HepG2 (cell line): ENCODE measurements around the gene NFE2L2. TPM values are rescaled to one million over a fixed set of nuclear protein-coding genes. Genes with fewer than 3 reads are reported as not detected.
A peak's percentile ranks its signal among the peaks of the same experiment; 100 is the strongest.

Experiments
- ARNT2 ChIP-seq: sonication (generic); formaldehyde crosslinking; IDR thresholded peaks from 2 replicates; pipeline ENCODE4 v1.8.0; 2022; ENCODE audit warnings: mild to moderate bottlenecking, low read depth, missing genetic modification reagents, moderate library complexity
- BCL6 ChIP-seq: IDR thresholded peaks from 2 replicates; pipeline ENCODE4 v1.6.1; 2016; ENCODE audit warnings: missing genetic modification reagents, missing compliant biosample characterization
- BRF2 ChIP-seq: sonication (generic); formaldehyde crosslinking; IDR thresholded peaks from 2 replicates; pipeline ENCODE4 v1.8.1; 2022; ENCODE audit warnings: mild to moderate bottlenecking, missing genetic modification reagents
- GPBP1L1 ChIP-seq: sonication (generic); formaldehyde crosslinking; IDR thresholded peaks from 2 replicates; pipeline ENCODE4 v1.5.0; 2020; ENCODE audit warnings: mild to moderate bottlenecking, missing genetic modification reagents
- HOXA3 ChIP-seq: sonication (generic); formaldehyde crosslinking; IDR thresholded peaks from 2 replicates; pipeline ENCODE4 v1.5.0; 2020; ENCODE audit warnings: missing genetic modification reagents
- PAX8 ChIP-seq: sonication (generic); formaldehyde crosslinking; IDR thresholded peaks from 2 replicates; pipeline ENCODE4 v1.8.0; 2022; ENCODE audit warnings: mild to moderate bottlenecking, missing genetic modification reagents, borderline replicate concordance
- PCBP1 ChIP-seq: fragments of 200-400 bp; formaldehyde crosslinking; IDR thresholded peaks from 2 replicates; pipeline ENCODE4 v1.6.1; 2017; ENCODE audit warnings: mild to moderate bottlenecking, low read depth, low read length, borderline replicate concordance
- POLR2A ChIP-seq, 2 experiments: IDR thresholded peaks; 2 replicates each; pipeline ENCODE4 v1.6.1; 2011; ENCODE audit warnings: low read depth in 2 of 2, low read length in 2 of 2, mild to moderate bottlenecking in 1 of 2, moderate library complexity in 1 of 2; ENCODE audit not compliant: insufficient read depth in 1 of 2
- TBX2 ChIP-seq: sonication (generic); formaldehyde crosslinking; IDR thresholded peaks from 2 replicates; pipeline ENCODE4 v1.5.0; 2020; ENCODE audit warnings: missing genetic modification reagents, mild to moderate bottlenecking, borderline replicate concordance
- TCF7L2 ChIP-seq: IDR thresholded peaks from 2 replicates; pipeline ENCODE4 v1.6.1; 2011; ENCODE audit warnings: mild to moderate bottlenecking, low read depth, low read length, moderate library complexity
- TERF1 ChIP-seq: sonication (generic); formaldehyde crosslinking; IDR thresholded peaks from 2 replicates; pipeline ENCODE4 v1.8.0; 2022; ENCODE audit warnings: mild to moderate bottlenecking, missing genetic modification reagents, moderate library complexity
- ZBTB42 ChIP-seq: sonication (generic); formaldehyde crosslinking; IDR thresholded peaks from 2 replicates; pipeline ENCODE4 v1.5.0; 2020; ENCODE audit warnings: mild to moderate bottlenecking, missing genetic modification reagents
- ZNF12 ChIP-seq: sonication (generic); formaldehyde crosslinking; IDR thresholded peaks from 2 replicates; pipeline ENCODE4 v1.5.0; 2020; ENCODE audit warnings: missing genetic modification reagents
- ZNF138 ChIP-seq: sonication (generic); formaldehyde crosslinking; IDR thresholded peaks from 2 replicates; pipeline ENCODE4 v1.5.0; 2020; ENCODE audit warnings: mild to moderate bottlenecking, low read depth, missing genetic modification reagents
- ZNF20 ChIP-seq: sonication (generic); formaldehyde crosslinking; IDR thresholded peaks from 2 replicates; pipeline ENCODE4 v1.4.0; 2020; ENCODE audit warnings: mild to moderate bottlenecking, moderate library complexity, missing genetic modification reagents
- ZNF546 ChIP-seq: sonication (generic); formaldehyde crosslinking; conservative IDR thresholded peaks from 2 replicates; pipeline ENCODE4 v1.8.1; 2023; ENCODE audit warnings: mild to moderate bottlenecking, missing genetic modification reagents
- ZNF710 ChIP-seq: sonication (generic); formaldehyde crosslinking; IDR thresholded peaks from 2 replicates; pipeline ENCODE4 v1.5.0; 2020; ENCODE audit warnings: mild to moderate bottlenecking, missing genetic modification reagents, borderline replicate concordance
- polyA plus RNA-seq, 8 experiments: library from polyadenylated mRNA; depleted of rRNA in 3 of 8; stranded (reverse) in 7 of 8; unstranded in 1 of 8; fragments of >200 nt; fragmentation: Illumina TruSeq in 4 of 8; extraction: Trizol in 4 of 8; gene quantifications; 2 replicates each; pipeline versions ENCODE4 v1.2.1 to v1.2.3, GENCODE V29; 2011 to 2016; ENCODE audit warnings: low read depth in 4 of 8, missing spikeins in 1 of 8, mixed read lengths in 1 of 8; ENCODE audit not compliant: insufficient read depth in 1 of 8
- total RNA-seq, 5 experiments: library from RNA; depleted of rRNA; stranded (reverse); fragments of >200 nt; fragmentation: Illumina TruSeq; extraction: Trizol; gene quantifications; 2 replicates each; pipeline ENCODE4 v1.2.3, GENCODE V29; 2016; ENCODE audit warnings: low read depth in 1 of 5
- TF ChIP-seq, protein P1 (sequence below): sonication (generic); formaldehyde crosslinking; IDR thresholded peaks from 2 replicates; pipeline ENCODE4 v1.8.0; 2022; ENCODE audit warnings: low read depth, missing genetic modification reagents
- TF ChIP-seq, protein P2 (sequence below): sonication (generic); formaldehyde crosslinking; IDR thresholded peaks from 2 replicates; pipeline ENCODE4 v1.5.1; 2020; ENCODE audit warnings: mild to moderate bottlenecking, missing genetic modification reagents, borderline replicate concordance

NFE2L2 gene
- total and polyA plus RNA-seq, 2 of the 13 experiments (the other 11 are each of a cell fraction or from before 2014, with no cell fraction given): 84.6 to 215 TPM

GRCh38 chr2:177212891-177213856, 51.4 kb downstream of the NFE2L2 start (continued):
- TF ChIP-seq, protein P1, sequence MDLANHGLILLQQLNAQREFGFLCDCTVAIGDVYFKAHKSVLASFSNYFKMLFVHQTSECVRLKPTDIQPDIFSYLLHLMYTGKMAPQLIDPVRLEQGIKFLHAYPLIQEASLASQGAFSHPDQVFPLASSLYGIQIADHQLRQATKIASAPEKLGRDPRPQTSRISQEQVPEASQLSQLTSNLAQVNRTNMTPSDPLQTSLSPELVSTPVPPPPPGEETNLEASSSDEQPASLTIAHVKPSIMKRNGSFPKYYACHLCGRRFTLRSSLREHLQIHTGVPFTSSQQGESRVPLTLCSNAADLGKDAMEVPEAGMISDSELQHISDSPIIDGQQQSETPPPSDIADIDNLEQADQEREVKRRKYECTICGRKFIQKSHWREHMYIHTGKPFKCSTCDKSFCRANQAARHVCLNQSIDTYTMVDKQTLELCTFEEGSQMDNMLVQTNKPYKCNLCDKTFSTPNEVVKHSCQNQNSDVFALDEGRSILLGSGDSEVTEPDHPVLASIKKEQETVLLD: peak; percentile 58; the same call in 1 of the 2 replicates
- TF ChIP-seq GPBP1L1 (CRISPR knock-in tag) (no peak), PAX8 (CRISPR knock-in tag) (no peak), BCL6 (CRISPR knock-in tag) (peak; percentile 72), HOXA3 (peak; percentile 99), POLR2A (IDR thresholded peaks at IDR 0.05; ENCODE audit: insufficient read depth in 1 of 2, low read depth in 2 of 2, low read length in 2 of 2) (peak; percentile 36 to 88; a peak in 3 of 4 replicates), ZNF546 (no peak), ZNF138 (CRISPR knock-in tag) (peak; percentile 36; the same call in 1 of the 2 replicates), ZNF12 (CRISPR knock-in tag) (peak; percentile 74; the same call in 1 of the 2 replicates), ZBTB42 (CRISPR knock-in tag) (no peak), TCF7L2 (no peak), ZNF710 (CRISPR knock-in tag) (no peak), ARNT2 (CRISPR knock-in tag) (peak; percentile 93), BRF2 (CRISPR knock-in tag) (no peak), TBX2 (CRISPR knock-in tag) (peak; percentile 63; the same call in 1 of the 2 replicates), ZNF20 (CRISPR knock-in tag) (no peak), PCBP1 (0 out of 2 replicates have a peak, but pooled peaks have one; percentile 91), TERF1 (CRISPR knock-in tag) (no peak; the same call in 1 of the 2 replicates)
- TF ChIP-seq, protein P2, sequence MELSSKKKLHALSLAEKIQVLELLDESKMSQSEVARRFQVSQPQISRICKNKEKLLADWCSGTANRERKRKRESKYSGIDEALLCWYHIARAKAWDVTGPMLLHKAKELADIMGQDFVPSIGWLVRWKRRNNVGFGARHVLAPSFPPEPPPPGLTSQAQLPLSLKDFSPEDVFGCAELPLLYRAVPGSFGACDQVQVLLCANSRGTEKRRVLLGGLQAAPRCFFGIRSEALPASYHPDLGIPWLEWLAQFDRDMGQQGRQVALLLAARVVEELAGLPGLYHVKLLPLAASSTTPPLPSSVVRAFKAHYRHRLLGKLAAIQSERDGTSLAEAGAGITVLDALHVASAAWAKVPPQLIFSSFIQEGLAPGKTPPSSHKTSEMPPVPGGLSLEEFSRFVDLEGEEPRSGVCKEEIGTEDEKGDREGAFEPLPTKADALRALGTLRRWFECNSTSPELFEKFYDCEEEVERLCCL: no peak; the same call in 1 of the 2 replicates
